Stimulated activated CD4-positive, alpha-beta T cell treated with anti-CD3 and anti-CD28 coated beads, TNF-alpha, amount 100 ng/mL, for 4 hours (primary cell): ENCODE measurements around the gene SPAG16.

Experiments used
- DNase-seq, 3 experiments: peaks; one replicate each; pipeline ENCODE4 v3.0.0-alpha.2; 2020; ENCODE audit warnings: low read depth in 3 of 3

The SPAG16 gene

DNA sequence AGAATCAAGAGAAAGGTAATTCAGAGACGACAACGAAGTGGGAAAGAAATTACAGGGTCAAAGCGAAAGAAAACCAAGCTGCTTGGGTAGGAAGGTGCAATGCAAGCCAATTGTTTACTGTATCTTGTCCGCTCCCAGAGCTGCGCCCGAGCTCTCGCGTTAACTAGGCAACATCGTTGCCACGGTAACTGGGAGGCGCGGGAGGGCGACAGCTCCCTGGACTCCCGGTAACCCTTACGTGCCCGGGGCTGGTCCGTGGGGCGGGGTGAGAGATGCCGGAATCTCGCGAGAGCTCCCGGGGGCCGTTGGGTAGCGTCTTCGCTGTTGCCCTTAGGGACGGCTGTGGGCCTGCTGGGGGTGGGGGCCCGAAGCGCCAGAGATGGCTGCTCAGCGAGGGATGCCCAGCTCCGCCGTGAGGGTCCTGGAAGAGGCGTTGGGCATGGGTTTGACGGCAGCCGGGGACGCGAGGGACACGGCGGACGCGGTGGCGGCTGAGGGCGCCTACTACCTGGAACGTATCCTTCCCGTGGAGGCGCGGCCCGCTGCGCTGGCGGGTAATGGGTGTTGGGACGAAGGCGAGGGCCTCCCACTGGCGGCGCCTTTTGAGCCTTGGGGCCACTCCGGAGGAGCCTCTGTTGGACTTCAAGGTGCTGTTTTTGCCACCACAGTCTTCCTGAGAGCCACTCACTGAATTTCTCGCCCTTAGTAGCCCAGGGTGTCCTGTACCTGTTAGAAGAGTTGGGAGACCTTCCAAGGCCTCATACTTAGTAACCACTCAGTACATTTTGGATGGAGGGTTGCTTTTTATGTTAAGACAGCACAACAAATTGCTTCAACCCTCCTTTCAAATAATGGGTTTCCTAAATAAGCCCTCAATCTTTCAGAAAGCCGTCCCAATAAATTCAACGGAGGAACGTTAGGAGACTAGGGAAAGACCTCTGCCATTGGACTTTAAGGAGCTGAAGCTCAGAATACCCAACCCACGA lies at the start of gene SPAG16:
Gene SPAG16 (plus strand): TSS at position 360 of the 986 bp plus-strand sequence.
- DNase-seq: peak; percentile 91 to 93 (median 91)

DNA sequence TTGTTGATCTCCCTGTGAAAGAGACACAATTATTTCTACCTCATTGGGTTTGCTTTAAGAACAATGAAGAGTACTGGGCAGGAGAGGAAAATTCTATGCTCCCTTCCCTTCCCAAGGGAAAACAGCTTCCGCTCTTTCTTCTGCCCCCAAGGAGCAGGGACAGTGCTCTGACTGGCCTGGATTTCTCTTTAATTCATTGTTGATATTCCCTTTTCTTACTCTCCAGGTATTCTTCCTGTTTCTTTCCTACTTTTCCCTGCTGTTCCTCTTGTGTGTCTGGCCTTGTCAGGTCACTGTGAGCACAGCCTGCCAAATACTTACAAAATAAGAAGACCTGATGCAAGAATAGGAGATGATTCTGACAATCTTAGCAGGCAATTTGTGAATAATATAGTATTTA lies 49.6 kb upstream of the SPAG16 start:
- no peak for DNase-seq

DNA sequence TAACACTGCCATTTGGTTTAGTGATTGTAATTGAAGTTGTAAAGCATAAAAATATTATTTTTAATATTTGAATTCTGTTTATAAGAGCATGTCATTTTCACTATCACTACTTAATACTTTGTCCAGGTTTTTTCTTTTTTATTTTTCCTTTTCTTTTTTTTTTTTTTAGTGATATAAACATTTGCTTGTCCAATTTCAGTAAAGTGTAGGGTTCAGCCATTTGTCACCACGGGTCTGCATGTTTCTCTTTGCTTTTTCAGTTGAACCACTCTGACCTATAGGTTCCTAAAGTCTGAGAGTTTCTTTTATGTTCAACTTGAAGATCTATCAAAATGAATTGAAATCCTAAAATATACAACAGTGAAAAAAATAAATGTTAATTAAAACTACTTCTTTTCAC lies 48.5 kb upstream of the SPAG16 start:
- DNase-seq: no peak

DNA sequence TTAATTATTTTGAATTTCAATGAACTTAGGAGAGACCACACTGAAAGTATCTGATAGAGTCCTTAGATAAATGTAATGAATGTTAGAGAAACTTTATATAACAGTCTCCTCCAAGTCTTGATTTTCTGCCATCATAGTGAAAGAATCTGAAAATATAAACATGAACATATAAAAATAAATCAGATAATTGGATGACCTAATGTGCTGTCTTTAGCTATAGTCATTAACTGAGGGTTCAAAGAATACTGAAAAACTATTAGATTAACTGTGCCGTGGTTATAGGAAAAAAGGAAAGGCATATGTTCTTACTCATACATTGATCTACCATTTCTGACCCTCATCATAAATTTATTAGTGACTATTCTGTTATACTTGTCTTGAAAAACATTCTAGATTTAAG lies 47.0 kb upstream of the SPAG16 start:
- no peak for DNase-seq

DNA sequence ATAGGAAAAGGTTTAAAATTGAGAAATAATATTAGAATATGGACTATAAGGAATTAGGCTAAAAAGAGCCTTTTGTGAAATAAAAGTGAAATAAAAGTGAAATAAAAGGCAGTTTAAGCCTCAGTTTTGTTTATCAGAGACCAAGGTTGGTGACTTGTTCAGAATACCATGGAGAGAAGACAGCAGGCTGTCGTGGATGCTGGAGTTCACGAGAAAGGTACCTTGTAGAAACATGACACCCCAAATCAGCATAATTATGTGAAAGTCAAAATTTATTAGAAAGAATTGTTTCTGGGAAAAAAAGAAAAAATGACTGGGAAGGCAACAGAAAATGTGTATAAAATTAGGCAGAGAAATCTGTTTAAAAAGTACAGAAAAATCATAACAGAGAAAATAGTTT lies 46.5 kb upstream of the SPAG16 start:
- no peak for DNase-seq

DNA sequence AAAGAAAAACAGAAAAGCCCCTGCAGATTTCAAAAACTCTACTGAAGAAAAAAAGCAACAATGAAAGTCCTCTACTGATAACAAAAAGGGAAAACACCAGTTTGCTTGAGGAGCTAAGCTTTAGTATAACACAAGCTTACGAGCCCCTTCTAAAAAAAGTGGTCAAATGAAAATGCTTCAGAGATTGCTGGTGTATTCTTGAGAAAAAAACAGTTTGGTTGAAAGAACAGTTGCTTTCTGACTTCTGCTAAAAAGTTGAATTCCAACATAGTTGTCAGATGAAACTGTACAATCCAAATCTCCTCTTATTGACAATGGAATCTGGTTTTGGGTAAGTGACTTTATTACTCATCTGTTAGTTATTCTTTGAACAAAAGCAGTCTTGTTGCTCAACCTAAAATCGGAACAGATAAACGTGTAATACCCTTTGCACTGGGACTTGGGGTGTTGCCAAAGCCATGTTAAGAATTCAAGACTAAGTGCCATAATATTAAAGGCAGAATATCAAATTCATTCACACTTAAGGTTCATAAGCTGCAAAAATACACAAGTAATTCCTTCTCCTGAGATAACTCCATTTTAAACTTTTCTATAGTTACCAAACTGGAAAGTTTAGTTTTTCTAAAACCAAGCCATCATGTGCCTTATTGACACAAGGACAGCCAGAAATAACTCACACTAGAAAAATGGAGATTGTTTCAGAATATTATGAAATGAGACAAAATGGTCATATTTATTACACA lies 45.3 kb upstream of the SPAG16 start:
- DNase-seq: no peak

DNA sequence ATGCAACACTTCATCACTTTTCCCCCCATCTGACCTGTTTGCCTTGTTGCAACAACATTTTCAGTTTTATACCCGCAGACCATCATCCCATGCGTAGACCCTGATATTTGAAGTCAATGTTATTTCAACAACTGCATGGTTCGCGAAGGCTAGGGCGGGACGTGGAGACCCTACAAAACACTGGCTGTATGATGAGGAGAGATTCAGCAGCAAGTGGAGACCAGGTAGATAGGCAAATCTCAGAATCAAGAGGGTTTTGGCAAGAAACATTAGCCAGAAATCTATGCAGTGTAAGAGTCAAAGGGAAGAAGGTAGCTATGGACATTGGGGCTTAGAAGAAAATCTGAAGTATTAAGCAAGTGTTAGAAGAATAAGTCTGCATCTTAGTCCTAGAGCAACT lies 42.4 kb upstream of the SPAG16 start:
- DNase-seq: no peak

DNA sequence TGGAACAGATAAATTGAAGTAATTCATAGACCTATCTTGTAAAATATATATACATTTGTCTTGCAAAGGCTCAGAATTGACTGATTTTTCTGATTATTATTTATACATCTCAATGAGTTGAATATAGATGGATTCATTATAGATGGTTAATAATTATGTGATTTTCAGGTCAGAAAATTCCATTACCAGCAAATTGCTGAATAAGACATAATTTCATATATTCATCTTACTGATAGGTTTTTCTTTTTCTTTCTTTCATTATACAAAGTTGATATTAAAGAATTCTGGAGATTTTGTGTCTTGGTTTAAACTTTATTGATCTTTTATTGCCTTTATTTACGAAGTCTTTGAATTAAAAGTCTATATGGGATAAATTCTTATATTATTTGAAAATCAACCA lies 41.6 kb upstream of the SPAG16 start:
- no peak for DNase-seq

DNA sequence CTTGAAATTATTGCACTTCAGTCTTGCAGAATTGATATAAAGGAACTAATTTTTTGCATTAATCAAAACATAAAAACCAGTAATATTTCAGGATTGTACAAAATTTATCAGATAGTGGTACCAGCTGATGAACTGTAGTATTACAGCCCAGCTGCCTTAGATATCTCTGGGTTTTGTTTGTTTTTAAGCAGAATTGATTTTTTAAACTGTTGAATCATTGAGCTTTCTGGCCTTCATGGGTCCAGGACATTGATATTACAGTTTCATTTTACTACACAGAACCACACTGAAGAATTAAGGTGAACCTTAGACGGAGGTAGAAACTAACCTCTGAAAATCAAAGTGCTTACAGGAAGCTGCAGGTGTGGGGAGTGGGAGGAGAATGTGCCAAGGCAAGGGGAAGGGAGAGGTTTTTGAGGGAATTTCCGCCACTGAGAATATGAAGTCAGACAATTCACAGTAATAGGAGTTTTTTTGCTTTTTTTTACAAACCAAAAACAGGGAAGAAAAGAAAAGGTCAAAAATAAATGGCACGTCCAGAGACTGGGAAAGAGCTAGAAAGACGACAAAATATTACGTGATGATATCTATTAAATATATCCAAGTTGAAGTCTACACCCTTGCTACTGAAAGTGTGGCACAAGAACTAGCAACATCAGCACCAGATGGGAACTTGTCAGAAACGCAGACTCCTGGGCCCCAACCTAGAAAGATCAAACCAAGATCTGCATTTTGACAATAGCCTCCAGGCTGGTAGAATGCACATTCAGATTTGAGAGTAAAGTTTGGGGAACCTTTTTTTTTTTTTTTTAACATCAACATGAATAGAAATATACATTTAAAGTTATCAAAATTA lies 40.8 kb upstream of the SPAG16 start:
- no peak for DNase-seq

DNA sequence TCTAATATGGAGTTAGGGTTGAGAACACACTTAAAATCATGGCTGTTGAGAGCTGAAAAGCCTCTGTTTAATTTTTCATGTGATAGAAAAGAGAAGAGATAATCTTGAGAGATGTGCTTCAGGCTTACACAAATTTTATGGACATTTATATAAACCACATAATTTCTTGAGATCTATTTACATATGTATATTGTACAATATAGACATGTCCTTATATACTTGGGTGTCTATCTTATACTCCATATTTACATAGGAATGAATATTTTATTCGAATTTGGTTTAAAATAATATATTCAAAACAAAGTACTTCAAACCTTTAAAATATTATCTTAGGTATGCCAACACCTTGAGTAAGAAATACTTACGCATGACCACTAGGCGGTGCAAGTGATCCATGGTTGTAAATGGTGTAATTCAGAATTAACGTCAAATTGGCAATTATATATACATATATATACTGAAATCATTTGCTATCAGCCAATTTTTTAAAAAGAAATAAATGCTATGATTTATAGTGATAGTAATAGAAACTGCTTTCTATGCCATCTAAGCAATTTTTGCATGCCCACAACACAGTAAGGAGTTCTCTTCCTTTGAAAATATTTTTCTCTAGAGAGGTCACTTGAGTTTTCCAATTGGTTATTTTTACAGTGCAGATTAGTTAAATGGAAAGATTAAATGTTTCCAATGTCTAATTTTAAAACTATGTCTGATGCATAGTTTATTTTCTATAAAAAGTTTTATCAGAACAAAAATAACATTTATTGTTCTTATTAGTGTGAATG lies 37.6 kb upstream of the SPAG16 start:
- peak in 2 of 3 experiments; percentile 8 to 18 for DNase-seq

DNA sequence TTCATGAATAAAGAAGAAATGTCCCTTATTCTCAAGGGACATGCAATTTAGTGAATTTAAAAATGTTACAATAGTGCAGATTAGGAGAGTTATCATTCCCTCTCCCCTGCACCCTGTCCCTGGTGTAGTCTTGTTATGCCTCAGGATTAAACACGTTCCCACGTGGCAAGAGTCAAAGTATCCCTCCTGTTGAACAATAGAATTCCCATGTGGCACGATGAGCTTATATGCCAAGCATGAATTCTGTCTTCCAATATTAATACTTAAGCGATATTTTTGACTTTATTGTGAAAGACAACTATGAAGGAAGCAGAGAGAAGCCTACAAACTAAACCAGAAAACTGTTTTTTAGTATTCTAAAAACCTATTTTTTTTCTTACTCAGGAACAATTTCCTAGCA lies 36.7 kb upstream of the SPAG16 start:
- no peak for DNase-seq

DNA sequence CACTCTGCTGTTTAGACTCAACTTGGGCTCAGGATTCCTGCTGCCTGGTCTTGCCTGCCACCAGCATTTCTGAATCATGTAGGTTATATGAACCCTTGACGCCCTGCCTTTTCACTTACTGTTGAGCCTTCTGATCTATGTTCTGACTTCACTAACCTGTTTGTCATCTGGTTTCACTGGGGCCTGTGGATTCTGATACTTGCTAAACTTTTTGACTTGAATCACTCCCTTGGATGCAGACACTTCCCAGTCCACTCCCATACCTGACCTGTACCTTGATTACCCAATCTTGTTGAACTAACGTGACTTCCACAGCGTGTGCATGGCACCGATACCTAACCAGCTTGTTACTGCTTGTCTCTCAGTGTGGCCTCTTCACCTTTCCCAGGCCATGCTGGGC lies 35.6 kb upstream of the SPAG16 start:
- no peak for DNase-seq

DNA sequence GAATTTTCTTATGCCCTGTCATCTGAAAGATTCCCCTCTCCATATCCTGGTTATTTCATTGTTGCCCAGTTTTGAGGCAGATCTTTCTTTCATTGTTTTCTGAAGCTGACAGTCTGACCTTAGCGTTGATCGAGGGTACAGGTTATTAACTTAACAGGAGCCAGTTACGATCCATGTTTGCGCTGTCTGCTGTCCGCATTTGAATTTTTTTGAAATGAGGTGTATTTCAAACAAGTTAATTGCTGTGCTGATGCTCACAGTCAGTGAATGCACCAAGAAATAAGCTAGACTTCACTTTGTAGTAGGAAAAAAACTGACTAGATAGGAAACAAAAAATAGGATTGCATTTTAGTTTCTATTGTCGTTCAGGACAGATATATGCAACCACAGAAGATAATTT lies 34.8 kb upstream of the SPAG16 start:
- no peak for DNase-seq

DNA sequence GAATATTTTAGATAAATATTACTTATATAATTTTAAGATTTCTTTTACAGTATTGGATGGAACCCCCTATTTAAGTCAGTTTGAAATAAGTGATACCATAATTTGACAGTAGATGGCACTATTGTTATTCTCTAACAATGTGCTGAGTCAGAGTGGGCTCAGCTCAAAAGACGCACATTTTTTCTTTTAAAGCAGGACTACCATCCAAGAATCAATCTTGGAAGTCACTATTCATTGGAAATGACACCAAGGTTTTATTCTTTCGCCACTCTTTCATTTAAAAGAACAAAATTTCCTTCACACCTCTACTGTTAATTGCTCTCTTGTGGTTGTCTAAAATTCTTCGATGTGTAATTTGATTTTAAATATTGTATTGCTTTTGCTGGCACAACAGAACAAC lies 32.6 kb upstream of the SPAG16 start:
- DNase-seq: no peak

DNA sequence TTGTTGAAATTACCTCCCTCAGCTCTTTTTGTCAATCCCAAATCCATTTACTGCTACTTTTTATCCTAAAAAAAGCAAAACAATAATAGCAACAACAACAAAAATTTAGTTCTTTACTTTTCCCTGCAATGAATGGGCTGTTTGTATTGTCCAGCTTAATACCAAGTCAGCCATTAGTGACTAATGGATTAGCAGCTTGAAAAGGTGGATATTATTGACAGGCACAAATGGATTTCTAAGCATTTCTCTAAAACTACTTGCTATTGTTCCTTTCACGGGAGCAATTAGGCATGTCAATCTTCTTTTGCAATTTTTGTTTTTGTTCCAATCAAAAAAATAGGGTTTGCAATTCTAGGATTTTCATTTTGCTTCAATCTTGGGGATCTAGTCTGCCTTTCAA lies 32.1 kb upstream of the SPAG16 start:
- DNase-seq: no peak

DNA sequence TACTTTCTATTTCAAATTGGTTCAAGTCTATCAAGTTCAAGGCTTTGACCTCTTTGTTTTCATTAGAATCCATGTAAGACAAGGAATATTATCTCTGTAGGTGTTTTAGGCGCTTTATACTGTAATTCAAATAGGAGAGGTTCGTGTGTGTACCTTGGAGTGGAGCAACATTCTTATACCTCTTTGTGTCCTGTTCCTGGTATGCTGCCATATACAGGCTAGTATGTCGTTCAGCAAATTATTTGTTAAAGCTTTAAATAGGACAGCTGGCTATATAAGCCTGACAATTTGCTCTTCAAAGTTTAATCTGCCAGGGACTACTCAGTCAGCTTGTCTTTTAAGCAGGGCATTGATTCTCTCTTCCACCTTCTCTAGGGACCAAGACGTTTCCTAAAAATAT lies 31.1 kb upstream of the SPAG16 start:
- no peak for DNase-seq

DNA sequence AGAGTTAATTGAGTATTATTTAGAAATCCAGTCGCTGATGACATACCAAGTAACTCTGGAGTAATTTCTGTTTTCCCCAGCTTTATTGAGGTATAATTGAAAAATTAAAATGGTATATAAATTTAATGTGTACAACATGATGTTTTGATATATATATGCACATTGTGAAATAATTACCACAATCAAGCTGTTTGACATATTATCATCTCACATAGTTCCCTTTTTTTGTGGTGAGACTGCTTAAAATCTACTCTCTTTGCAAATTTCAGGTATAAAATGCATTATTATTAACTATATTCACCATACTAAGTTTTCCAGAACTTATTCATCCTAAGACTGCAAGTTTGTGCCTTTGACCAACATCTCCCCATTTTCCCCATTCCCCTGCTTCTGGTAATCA lies 25.0 kb upstream of the SPAG16 start:
- no peak for DNase-seq

DNA sequence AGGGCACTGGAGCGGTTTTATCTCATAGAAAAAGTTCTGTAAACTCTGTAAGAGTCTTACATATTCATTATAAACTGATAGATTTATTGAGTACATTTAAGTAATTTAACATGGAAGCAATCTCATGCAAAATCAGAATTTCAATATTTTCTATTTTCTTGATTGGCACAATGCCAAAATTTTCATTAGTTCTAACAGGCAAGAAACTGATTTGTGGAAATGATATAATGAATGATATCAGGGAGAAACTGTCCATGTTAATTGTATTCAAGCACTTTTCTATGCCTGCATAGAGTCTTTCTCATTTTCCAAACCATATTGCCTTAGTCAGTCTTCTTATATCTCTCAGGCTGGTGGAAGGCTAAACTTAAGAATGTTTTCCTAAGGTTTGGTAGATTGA lies 23.0 kb upstream of the SPAG16 start:
- no peak for DNase-seq

DNA sequence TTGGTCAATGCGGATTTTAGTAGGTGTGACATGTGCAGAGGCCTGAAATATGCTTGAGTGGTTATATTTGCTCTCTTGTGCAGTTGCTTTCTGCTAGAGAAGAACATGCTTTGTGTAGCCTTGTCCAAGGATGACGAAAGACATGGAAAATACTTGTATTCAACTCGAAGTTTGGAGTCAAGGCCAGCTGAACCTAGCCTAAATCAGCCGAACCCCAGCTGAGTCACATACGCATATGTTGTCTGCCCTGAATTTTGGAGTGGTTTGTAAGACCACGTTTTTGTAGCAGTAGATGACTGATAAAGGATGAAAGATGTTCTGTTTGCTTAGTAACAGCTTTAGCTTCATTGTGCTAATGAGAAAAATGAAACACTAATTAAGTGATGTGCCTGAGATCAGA lies 22.5 kb upstream of the SPAG16 start:
- no peak for DNase-seq

DNA sequence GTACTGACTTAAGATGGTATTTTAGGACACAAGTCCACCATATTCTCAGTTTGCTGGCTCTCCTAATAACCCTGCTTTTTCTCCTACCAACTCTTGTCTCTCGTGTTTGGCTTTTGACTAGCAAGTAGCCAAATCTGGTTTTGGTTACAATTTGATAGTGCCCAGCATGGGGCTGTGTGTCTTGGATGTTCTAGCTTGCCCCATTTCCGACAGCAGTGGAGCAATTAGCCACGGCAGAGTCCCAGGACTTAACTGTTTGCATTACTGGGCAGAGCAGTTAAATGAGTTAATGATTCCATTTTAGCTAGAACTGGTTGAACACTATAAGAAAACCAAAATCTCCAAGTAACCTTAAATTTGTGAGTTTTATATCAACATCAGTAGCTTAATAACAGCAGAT lies 18.6 kb upstream of the SPAG16 start:
- DNase-seq: no peak

DNA sequence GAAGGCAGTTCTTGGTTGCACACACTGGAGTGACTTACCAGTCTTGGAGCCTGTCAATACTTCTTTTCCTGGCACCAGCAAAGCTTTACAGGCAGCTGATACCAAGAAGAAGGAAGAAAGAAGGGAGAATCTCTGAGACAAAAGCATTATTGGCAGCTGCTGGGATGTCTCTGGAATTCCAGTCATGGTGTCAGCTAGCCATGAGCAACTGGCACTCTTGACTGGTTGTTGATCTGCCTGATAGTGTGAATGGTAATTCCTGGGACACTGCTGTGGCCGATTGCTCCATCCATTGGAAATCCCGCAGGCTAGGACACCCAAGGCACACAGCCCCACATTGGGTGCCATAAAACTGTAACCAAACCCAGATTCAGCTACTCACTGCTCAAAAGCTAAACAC lies 17.8 kb upstream of the SPAG16 start:
- DNase-seq: no peak
